HG03066 (cell line): Measurements from ENCODE around the gene MUC7.

Source experiments
- ATAC-seq: cut with Tn5 transposase; IDR thresholded peaks from one replicate; pipeline ENCODE4 v1.9.1; 2021; ENCODE audit warnings: low read depth; ENCODE audit not compliant: unreplicated experiment

Gene MUC7

GRCh38 chr4:70531981-70532380 is 60.0 kb downstream of the MUC7 start:
- no peak for ATAC-seq
